Measurements from ENCODE around the gene CTTN.

GRCh38 chr11:70460111-70460510 is 61.8 kb downstream of the CTTN start:
- no peak for TF ChIP-seq EZH2 (IDR thresholded peaks at IDR 0.05; ENCODE audit: low read depth)
- TF ChIP-seq, protein P1, sequence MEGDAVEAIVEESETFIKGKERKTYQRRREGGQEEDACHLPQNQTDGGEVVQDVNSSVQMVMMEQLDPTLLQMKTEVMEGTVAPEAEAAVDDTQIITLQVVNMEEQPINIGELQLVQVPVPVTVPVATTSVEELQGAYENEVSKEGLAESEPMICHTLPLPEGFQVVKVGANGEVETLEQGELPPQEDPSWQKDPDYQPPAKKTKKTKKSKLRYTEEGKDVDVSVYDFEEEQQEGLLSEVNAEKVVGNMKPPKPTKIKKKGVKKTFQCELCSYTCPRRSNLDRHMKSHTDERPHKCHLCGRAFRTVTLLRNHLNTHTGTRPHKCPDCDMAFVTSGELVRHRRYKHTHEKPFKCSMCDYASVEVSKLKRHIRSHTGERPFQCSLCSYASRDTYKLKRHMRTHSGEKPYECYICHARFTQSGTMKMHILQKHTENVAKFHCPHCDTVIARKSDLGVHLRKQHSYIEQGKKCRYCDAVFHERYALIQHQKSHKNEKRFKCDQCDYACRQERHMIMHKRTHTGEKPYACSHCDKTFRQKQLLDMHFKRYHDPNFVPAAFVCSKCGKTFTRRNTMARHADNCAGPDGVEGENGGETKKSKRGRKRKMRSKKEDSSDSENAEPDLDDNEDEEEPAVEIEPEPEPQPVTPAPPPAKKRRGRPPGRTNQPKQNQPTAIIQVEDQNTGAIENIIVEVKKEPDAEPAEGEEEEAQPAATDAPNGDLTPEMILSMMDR (conservative IDR thresholded peaks at IDR 0.05): no peak

Measured in PC-9 (cell line).